HG02970 (cell line): ENCODE data around the gene RALGDS.
"Not testable (repeated sequence)": the region's sequence is repeated elsewhere in the genome, so short reads cannot be mapped to it uniquely, and the experiment has no call there.

Experiments used
- ATAC-seq: cut with Tn5 transposase; IDR thresholded peaks from one replicate; pipeline ENCODE4 v1.9.1; 2021; ENCODE audit warnings: mild to moderate bottlenecking, moderate library complexity, moderate number of reproducible peaks; ENCODE audit not compliant: unreplicated experiment, low FRiP score

The RALGDS gene

DNA sequence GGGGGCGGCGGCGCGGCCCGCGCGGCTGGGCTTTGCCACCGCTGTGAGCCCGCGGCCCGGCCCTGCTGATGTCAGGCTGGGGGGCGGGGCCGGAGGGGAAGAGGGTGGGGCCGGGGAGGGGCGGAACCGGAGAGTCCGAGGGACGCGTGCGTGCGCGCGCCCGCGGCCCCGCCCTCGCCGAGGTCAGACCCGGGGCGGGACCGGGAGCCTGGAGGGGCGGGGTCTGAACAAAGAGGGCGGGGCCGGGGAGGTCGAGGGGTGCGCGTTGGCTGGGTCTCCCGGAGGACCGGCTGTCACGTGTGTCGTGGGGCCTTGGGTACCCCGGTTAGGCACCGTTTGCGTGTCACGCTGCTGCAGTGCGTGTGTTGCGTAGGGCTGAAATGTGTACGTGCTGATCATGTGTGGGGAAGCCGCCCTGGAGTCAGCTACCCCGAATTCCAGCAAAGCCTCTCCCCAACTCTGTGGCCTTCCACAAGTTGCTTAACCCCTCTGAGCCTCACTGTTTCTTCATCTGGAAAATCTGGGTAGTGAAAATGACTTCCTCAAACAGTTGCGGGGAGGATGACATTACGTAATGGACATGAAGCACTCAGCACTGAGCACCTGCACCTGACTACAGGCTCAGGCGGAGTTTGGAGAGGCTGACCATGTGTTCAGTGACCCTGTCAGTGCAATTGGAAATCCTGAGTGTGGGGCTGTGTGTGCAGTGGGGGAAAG is at the start of gene RALGDS:
Gene RALGDS (minus strand): TSS at position 43 of the 717 bp plus-strand sequence. CDS start 86 bp downstream, outside the sequence.
- peak; percentile 65 for ATAC-seq

DNA sequence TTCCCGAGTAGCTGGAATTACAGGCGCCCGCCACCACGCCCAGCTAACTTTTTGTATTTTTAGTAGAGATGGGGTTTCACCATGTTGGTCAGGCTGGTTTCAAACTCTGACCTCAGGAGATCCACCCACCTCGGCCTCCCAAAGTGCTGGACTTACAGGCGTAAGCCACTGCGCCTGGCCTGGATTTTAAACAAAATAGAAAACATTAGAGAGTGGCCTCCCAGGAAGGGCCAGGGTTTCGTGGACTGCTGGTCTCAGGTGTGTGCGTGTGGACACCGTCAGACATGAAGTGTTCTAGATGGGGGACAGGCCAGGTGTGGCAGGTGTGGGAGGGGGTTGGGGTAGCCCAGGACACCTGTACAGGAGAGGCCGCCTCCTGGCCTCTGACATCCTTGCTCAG is 49.7 kb upstream of the RALGDS start:
- no peak for ATAC-seq

DNA sequence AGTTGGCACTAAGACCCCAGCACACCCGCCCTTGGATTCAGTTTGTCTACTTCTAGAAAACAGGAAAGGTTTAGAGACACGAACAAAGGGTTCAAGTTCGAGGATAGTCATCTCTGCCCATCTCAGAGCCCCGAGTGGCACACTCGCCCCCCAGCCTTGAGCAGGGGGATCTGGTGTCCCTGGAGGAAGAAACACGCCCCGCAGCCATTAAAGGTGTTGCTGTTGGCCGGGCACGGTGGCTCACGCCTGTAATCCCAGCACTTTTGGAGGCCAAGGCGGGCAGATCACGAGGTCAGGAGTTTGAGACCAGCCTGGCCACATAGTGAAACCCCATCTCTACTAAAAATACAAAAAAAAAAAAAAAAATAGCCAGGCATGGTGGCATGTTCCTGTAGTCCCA is 48.6 kb upstream of the RALGDS start:
- ATAC-seq = not testable (repeated sequence)

DNA sequence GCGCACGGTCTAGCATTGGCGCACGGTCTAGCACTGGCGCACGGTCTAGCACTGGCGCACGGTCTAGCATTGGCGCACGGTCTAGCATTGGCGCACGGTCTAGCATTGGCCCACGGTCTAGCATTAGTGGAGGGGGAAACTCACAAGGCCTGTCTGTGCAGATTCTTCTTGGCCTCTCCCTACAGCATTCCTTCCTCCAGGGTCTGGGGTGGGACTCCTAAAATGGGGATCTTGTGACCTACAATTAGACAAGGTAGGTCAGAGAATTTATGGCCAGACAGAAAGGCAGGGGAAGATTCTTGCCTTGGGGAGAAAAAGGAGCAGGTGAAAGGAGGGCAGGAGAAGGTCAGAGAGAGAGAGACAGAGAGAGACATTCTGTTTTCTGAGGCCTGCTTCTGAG is 48.1 kb upstream of the RALGDS start:
- ATAC-seq = no peak

DNA sequence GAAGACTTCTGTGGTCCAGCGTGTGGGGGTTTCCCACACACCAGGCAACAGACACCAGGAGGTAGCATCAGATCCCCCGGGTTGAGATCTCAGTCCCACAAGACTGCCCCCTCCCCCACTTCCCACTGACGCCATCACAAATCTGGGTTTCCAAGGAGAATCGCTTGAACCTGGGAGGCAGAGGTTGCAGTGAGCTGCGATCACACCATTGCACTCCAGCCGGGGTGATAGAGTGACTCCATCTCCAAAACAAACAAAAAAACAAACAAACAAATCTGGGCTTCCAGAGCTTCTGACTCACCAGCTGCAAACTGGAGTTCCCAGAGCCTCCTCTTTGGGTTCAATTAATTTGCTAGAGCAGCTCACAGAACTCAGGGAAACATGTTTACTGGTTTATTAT is 47.4 kb upstream of the RALGDS start:
- no peak for ATAC-seq

DNA sequence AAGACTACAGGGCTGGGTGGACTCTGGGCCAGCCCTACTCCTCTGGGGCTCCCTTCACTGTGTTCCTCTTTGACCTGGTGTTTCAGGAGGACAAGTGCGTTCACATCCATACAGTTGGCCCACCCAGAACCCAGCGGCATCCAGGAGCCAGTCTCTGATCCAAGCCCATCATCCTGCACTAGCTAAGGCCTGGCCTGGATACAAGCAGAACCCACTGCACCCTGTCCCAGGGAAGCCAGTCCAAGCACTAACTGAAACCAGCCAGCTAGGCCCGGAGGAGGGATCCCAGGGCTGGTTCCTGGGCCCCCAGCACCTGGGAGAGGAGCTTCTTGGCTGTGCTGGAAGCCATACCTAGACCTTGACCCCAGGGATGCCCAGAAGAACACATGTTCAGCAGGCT is 46.7 kb upstream of the RALGDS start:
- ATAC-seq = no peak

DNA sequence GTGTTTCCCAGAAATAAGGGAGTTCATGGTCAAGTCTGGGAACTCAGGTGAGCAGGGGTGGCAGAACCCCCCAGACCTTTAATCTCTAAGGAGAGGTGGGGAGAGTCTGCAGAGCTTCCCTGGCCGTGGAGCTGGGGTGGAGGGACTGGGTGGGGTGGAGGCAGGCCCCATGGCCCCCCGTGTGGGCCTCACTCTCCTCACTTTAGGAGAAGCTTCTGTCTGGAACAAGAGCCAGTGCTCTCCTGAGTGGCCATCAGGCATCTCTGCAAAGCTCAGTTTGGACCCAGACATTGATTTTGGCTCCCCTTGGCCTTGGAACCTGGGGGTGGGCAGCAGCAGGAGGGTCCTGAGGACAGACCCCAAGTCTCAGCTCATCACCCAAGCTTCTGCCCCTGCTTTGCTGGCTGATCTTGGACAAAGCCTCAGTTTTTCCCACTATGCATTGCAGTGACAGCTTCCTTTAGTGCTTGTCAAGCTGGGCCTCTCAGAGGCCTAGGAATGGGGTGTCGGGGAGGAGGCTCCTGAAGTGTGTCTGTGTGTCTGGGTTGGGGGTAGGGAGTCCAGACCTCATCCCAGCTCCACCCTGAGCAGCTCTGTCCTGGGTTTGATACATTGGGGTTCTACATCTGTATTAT is 46.2 kb upstream of the RALGDS start:
- no peak for ATAC-seq

DNA sequence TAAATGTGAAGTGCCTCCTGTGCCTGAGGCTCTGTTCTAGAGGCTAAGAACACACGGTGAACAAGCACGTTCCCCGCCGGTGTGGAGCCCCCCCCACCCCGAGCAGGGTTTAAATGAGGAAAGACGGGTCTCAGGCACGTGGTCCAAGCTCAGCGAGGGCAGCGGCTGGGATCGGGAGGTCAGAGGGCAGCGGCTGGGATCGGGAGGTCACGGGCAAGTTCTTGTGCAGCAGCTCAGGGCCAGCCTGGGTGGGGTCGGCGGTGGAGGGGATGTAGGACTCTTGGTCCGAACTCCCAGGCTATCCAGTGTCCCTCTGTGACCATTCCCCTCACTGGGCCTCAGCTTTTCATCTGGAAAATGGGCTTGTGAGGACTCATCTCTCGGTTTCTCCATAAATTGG is 45.4 kb upstream of the RALGDS start:
- ATAC-seq = no peak

DNA sequence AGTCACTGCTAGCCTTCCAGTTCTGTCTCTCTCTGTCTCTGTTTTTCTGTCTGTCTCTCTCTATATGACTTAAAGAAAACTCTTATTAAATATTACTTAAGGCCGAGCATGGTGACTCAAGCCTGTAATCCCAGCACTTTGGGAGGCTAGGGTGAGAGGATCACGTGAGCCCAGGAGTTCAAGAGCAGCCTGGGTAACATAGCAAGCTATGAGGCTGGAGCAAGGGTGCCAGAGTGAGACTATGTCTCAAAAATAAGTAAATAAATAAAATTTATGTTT is 44.4 kb upstream of the RALGDS start:
- no peak for ATAC-seq

DNA sequence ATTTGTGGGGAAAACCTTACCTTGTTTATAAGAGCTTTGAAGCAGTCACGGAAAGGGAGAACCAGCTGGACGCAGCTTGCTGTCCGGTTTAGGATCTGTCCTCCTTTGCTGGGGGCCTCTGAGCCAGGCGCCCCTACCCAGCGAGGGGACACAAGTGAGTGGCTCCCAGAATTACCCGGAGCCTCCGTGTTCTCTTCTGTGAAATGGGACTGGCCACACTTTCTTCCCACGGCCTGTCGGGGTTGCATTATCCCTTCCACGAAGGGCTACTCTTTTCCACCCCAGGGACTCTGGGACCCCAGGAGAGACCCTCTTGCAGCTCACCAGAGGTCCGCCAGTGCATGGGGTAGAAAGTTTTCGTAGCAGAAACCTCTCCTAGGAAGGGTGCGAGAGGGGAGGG is 43.2 kb upstream of the RALGDS start:
- ATAC-seq = no peak

DNA sequence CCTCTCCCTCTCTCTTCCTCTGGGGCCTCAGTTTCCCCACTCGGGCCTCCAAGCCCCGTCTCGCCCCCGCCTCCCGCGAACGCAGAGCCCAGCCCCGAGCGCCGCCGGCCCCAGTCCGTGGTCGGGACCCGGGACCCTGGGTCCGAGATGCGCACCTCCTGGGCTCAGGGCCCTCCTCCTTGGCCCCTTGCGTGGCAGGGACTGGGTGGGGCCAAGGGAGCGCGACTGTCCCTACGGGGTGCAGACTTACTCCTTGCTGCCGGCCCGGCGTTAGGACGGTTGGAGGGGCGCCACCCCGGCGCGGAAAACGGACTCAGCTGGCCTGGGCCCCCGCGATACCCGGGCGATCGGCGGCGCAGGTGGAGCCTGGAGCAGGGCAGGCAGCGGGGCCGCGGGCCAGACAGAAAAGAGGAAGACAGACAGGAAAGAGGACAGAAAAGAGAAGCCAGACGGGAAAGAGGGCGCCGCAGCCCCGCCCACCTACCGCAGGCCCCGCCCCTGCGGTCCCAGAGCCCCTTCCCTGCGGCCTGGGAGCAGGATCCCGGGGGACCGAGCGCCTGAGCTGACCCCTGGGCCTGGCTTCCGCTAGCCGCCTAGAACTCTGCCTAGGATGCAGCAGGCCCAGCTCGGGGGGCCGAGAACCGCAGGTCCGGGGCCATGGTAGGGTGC is 42.6 kb upstream of the RALGDS start, which contains the start of gene GBGT1:
Gene GBGT1 (minus strand): TSS at position 411 of the 669 bp plus-strand sequence. CDS start 1,502 bp downstream, outside the sequence.
- no peak for ATAC-seq

DNA sequence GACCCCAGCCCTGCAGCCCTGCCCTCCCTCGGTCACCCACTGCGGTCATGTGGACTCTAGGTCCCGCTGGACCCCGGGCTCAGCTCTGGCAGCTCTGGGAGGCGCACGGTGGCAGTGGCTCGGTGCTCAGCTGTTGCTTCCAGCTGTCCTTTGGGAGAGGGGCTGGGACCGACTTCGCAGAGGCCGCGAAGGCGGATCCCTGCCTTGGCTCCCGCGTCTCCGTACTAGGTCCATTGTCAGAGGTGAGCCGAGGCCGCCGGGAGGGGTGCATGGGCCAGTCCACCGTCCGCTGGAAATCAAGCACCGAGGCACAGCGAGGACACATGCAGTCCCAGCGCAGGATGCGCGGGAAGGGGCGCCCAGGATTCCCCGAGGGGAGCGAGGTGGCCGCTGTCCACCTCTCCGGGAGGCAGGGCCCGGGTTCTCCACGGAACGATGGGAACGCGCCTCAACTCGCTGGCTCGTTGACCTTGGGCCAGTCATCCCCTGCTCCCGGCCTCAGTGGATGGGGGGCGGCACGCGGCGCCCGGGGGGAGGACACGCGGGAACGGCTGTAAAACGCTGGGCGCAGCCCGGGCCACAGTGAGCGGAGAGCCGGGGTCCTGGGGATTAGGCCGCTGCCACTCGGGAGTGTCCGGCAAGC is 41.9 kb upstream of the RALGDS start:
- no peak for ATAC-seq

DNA sequence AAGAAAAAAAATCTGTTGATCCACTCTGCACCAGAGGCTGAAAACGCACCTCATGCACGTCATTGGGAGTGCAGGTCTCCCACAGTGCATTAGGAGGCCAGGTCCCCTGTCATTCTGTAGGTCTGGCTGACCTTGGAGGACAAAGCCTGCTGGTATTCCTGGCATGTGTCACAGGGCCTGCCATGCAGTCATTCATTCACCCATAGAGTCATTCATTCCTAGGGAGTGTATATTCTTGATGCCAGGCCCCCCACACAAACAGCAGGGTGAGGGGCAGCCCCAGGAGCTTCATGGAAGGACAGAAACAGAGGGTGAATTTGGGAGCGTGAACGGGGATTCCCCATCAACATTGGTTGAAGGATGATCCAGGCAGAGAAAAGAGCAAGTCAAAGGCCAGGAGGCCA is 40.5 kb upstream of the RALGDS start:
- ATAC-seq = no peak

DNA sequence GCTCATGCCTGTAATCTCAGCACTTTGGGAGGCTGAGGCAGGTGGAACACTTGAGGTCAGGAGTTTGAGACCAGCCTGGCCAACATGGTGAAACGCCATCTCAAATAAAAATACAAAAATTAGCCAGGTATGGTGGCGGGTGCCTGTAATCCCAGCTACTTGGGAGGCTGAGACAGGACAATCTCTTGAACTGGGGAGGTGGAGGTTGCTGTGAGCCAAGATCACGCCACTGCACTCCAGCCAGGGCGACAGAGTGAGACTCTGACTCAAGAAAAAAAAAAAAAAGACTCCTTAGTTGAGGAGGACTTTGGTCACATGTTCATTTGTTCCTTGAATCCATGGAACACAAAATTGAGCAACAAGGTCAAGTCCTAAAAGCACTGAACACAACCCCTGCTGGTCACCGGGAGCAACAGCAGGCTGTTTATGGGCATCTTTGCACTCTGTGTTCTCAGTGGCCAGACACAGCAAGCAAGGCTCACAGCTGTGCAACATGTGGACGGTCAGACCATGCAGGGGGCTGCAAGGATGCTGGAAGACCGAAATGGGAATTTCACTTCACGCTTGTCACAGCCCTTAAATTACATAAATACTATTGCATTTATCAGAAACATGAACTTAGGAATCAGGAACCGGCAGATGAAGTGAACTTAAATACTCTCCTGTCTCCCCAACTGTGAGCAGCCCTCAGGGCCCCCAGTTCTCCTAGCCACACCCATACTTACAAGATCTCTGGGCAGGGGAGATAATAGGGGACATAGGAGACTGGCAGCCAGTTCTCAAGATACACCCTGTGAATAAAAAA is 39.9 kb upstream of the RALGDS start:
- ATAC-seq = no peak

DNA sequence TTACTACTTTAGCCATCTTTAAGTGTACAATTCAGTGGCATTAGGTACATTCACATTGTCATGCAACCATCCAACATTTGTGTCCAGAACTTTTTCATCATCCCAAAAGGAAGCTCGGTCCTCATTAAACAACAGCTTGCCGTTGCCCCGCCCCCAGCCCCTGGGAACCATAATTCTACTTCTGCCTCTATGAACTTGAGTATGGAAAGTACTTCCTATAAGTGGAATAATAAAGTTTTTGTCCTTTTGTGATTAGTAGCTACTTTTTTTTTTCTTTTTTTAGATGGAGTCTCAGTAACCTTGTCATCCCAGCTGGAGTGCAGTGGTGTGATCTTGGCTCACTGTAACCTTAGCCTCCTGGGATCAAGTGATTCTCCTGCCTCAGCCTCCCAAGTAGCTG is 37.7 kb upstream of the RALGDS start:
- ATAC-seq = no peak

DNA sequence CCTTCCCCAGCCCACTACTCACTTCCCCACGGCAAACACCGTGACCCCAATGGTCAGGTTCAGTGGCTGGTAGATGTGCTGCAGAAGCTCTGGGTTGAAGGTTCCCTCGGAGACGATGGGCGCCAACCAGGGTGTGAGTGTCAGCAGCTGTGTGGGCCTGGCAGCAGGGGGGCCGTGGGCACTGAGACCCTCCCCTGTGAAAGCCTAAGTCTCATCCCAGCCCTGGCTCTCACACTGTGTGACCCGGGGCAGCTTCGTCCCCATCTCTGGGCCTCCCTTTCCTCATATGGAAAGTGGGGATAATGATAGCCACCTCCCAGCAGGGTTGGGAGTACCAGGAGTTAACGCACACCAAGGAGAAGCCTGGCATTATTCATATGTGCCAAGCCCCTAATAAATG is 34.1 kb upstream of the RALGDS start:
- no peak for ATAC-seq

DNA sequence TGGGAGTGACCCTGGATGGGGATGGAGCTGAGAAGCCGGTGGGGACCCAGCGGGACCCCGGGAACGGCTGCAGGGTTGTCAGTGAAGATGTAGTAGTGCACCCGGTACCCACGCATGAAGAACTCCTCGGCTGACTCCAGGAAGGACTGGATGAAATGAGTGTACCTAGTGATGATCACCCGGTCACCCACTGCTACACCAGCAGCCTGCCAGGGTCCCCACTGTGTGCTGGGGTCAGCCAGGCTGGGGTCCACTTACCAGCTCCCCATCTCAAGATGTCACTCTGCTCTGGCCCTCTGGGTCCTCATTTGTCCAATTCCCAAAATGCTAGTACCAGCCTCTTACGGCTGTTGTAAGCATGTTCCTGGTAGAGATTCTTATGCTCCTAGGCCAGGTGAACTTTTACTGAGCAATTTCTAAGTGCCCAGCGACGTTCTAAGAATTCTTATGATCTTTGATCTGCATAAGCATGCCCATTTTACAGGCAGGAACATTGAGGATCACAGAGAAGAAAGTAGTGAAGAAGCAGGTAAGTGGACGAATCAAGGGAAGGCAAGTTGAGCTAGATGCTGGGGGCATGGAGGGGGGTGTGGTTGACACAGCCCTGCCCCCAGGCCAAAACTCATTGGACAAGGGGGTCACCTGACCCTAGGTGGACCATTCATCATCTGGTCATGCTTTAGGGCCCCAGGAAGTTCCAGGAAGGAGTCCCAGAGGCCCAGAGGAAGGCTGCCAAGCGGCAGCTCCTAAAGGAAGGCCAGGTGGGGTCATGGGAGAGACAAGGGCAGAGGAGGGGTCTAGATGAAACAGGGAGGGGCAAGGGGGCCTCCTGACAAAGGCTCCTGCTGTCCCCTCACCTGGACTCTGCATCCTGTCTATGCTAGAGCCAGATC is 33.3 kb upstream of the RALGDS start:
- ATAC-seq = no peak

DNA sequence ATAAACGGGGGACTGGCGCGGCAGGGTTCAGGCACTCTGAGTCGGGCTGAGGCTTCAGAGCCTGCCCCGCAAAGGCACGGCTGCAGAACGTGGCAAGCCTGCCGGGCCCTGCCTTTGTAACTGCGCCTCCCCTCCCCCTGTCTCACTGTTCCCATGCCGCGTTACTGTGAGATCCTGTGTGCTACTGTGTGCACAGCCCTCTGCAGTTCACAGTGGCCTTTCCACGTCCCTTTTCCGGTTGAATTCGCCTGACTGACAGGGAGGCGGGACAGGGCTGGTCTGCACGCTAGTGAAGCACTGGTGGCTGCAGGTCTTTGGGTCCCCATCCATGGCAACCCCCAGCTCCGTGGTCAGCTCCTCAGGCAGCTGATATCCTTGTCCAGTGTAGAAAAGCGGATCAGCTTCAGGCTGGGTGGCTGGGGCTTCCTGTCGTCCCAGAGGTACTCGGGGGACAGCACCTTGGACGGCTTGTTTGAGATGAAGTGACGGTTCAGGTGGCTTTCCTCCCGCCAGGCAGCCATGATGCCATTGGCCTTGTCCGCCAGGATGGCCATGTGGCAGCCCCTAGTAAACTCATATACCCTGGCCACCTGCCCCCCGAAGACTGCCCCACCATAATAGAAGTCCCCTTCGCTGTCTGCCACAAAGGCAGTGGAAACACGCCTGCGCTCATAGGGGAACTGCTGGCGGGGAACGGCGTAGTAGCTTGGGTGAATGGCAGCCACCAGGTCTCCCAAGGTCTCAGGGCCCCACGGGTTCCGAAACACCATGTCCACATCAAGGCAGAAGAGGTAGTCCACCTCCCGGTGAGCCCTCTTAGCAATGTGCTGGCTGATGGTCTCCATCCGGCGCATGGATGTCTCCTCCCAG is 32.4 kb upstream of the RALGDS start:
- no peak for ATAC-seq
